Nephron progenitor cell (in vitro differentiated cells): Measurements from ENCODE around the gene HOXC10.

Experiments
- DNase-seq: peaks from one replicate; pipeline ENCODE4 v3.0.0; 2021
- H3K27ac Mint-ChIP-seq: 2 replicates; pipeline ENCODE4 v1.8.0; 2021; ENCODE audit warnings: mild to moderate bottlenecking, moderate library complexity, mixed read lengths
- H3K27me3 Mint-ChIP-seq: 2 replicates; pipeline ENCODE4 v1.8.0; 2021; ENCODE audit warnings: mild to moderate bottlenecking, low read depth, mixed read lengths; ENCODE audit not compliant: poor library complexity
- H3K36me3 Mint-ChIP-seq: 2 replicates; pipeline ENCODE4 v1.8.0; 2021; ENCODE audit warnings: low read depth, mixed read lengths
- H3K4me1 Mint-ChIP-seq: 2 replicates; pipeline ENCODE4 v1.8.0; 2021; ENCODE audit warnings: mixed read lengths
- H3K4me3 Mint-ChIP-seq: 2 replicates; pipeline ENCODE4 v1.8.0; 2021; ENCODE audit warnings: mild to moderate bottlenecking, moderate library complexity, mixed read lengths
- H3K9me3 Mint-ChIP-seq: 2 replicates; pipeline ENCODE4 v1.8.0; 2021; ENCODE audit warnings: mild to moderate bottlenecking, moderate library complexity, mixed read lengths
- TF ChIP-seq, protein P1 (sequence below): fragments of 200-600 bp; sonication (generic); IDR thresholded peaks from 2 replicates; pipeline ENCODE4 v1.5.0; 2021; ENCODE audit warnings: antibody characterized with exemption

The HOXC10 gene

GRCh38 chr12:54037360-54038283, 52.7 kb downstream of the HOXC10 start:
- Mint-ChIP-seq H3K9me3 (no peaks in the 10 kb centered on the region), H3K27me3 (peaks cover 6% of the 10 kb centered on the region), H3K4me1 (peaks cover 88% of the 10 kb centered on the region), H3K36me3 (peaks cover 34% of the 10 kb centered on the region), H3K4me3 (peak overlapping the region; percentile 95), H3K27ac (peak overlapping the region; percentile 99)
- peak; percentile 44 for DNase-seq
- TF ChIP-seq, protein P1, sequence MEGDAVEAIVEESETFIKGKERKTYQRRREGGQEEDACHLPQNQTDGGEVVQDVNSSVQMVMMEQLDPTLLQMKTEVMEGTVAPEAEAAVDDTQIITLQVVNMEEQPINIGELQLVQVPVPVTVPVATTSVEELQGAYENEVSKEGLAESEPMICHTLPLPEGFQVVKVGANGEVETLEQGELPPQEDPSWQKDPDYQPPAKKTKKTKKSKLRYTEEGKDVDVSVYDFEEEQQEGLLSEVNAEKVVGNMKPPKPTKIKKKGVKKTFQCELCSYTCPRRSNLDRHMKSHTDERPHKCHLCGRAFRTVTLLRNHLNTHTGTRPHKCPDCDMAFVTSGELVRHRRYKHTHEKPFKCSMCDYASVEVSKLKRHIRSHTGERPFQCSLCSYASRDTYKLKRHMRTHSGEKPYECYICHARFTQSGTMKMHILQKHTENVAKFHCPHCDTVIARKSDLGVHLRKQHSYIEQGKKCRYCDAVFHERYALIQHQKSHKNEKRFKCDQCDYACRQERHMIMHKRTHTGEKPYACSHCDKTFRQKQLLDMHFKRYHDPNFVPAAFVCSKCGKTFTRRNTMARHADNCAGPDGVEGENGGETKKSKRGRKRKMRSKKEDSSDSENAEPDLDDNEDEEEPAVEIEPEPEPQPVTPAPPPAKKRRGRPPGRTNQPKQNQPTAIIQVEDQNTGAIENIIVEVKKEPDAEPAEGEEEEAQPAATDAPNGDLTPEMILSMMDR, result no peak

DNA sequence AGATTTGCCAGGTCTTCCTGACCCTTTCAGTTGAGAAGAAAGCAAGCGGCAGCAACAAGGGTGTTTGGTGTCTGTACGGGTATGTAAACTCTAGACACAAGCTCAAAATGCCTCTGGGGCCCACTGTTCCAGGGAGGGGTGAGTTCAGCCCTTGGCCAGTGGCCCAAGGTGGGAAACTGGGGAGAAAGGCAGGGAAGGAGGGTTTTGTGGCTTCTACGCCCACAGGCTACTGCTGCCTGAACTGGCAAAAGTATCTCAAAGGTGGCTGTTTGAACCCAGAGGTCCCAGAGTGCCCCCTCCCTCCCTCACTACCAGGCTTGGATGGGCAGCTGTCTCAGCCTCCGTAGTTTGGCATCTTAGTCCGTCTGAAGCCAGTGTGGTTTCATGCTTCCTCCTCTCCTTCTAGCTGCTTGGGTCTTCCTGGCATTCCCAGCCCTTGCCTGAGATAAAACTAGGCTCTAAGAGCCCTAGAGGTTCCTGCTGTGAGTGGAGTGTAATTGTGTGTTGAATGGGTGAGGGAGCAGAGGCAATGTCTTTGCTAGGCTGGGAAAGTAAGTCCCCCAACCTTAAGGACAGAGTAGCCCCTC, 53.4 kb downstream of the HOXC10 start:
- Mint-ChIP-seq H3K9me3 (no peaks in the 10 kb centered on the region), H3K27me3 (peaks cover 6% of the 10 kb centered on the region), H3K4me1 (peaks cover 91% of the 10 kb centered on the region), H3K36me3 (peaks cover 34% of the 10 kb centered on the region), H3K27ac (peak overlapping the region; percentile 99), H3K4me3 (peak overlapping the region; percentile 95)
- DNase-seq, result peak; percentile 8
- TF ChIP-seq, protein P1, result no peak

DNA sequence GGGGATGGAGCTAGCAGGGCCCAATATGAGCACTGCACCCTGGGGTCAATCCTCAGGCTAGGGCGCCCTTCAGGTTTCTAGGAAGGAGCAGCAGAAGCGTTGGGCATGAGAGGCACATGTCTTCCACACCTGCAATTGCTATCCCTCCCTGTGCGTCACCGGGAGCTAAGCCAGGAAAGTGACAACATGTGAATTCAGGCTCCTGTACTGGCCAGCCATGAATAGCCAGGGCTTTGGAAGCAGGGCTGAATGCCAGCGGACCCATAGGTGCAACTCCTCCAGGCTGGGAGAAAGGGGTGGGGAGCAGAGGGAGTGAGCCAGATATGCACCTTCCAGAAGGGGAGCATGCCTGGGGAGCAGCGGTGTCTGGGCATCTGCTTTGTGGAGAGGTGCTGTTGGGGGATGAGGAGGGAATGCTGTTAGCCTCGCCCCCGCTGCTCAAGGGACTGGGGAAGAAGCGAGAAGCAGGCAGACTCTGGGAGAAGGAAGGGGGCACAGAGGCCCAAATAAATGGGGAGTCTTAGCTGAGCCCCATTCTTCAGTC, 54.0 kb downstream of the HOXC10 start:
- peak overlapping the region; percentile 95 for H3K4me3 Mint-ChIP-seq
- peaks cover 93% of the 10 kb centered on the region for H3K4me1 Mint-ChIP-seq

GRCh38 chr12:54039417-54040147, 54.6 kb downstream of the HOXC10 start:
- Mint-ChIP-seq H3K4me3 (peak overlapping the region; percentile 95), H3K4me1 (peaks cover 99% of the 10 kb centered on the region), H3K9me3 (no peaks in the 10 kb centered on the region), H3K27ac (peak overlapping the region; percentile 99), H3K36me3 (peaks cover 34% of the 10 kb centered on the region), H3K27me3 (peaks cover 6% of the 10 kb centered on the region)
- TF ChIP-seq, protein P1, result no peak
- DNase-seq, result peak; percentile 56

More for the DNA sequence above, 54.0 kb downstream of the HOXC10 start:
- Mint-ChIP-seq H3K9me3 (no peaks in the 10 kb centered on the region), H3K27me3 (peaks cover 6% of the 10 kb centered on the region), H3K27ac (peak overlapping the region; percentile 99), H3K36me3 (peaks cover 34% of the 10 kb centered on the region)
- DNase-seq, result peak; percentile 25
- TF ChIP-seq, protein P1, result no peak
